ENCODE measurements around the gene EXO1.

EXO1 gene

GRCh38 chr1:241881440-241881839, 33.4 kb downstream of the EXO1 start:
- DNase-seq (ENCODE audit: extremely low read depth in 1 of 2, low read depth in 1 of 2) = no peak

GRCh38 chr1:241883159-241883558, 35.2 kb downstream of the EXO1 start:
- DNase-seq (ENCODE audit: extremely low read depth in 1 of 2, low read depth in 1 of 2) = no peak

- no peak for DNase-seq (ENCODE audit: extremely low read depth in 1 of 2, low read depth in 1 of 2)
Measured at GRCh38 chr1:241888232-241888631, 40.2 kb downstream of the EXO1 start.

- no peak for DNase-seq (ENCODE audit: extremely low read depth in 1 of 2, low read depth in 1 of 2)
Measured at GRCh38 chr1:241891296-241891695, 43.3 kb downstream of the EXO1 start.

GRCh38 chr1:241894016-241894415, 46.0 kb downstream of the EXO1 start:
- no peak for DNase-seq (ENCODE audit: extremely low read depth in 1 of 2, low read depth in 1 of 2)

GRCh38 chr1:241895013-241895412, 47.0 kb downstream of the EXO1 start:
- DNase-seq (ENCODE audit: extremely low read depth in 1 of 2, low read depth in 1 of 2) = no peak

GRCh38 chr1:241896670-241896962, 48.6 kb downstream of the EXO1 start:
- DNase-seq (ENCODE audit: extremely low read depth in 1 of 2, low read depth in 1 of 2) = no peak

- DNase-seq (ENCODE audit: extremely low read depth in 1 of 2, low read depth in 1 of 2) = no peak
Measured at GRCh38 chr1:241899210-241899609, 51.2 kb downstream of the EXO1 start.

- no peak for DNase-seq (ENCODE audit: extremely low read depth in 1 of 2, low read depth in 1 of 2)
Measured at GRCh38 chr1:241900381-241900780, 52.4 kb downstream of the EXO1 start.

- DNase-seq (ENCODE audit: extremely low read depth in 1 of 2, low read depth in 1 of 2) = no peak
Measured at GRCh38 chr1:241902391-241903065, 54.5 kb downstream of the EXO1 start.

GRCh38 chr1:241916196-241916595, 68.2 kb downstream of the EXO1 start:
- no peak for DNase-seq (ENCODE audit: extremely low read depth in 1 of 2, low read depth in 1 of 2)

- DNase-seq (ENCODE audit: extremely low read depth in 1 of 2, low read depth in 1 of 2) = no peak
Measured at GRCh38 chr1:241917487-241917886, 69.5 kb downstream of the EXO1 start.

- no peak for DNase-seq (ENCODE audit: extremely low read depth in 1 of 2, low read depth in 1 of 2)
Measured at GRCh38 chr1:241918879-241919278, 70.9 kb downstream of the EXO1 start.

- DNase-seq (ENCODE audit: extremely low read depth in 1 of 2, low read depth in 1 of 2) = no peak
Measured at GRCh38 chr1:241924080-241924808, 76.2 kb downstream of the EXO1 start.

GRCh38 chr1:241926141-241926540, 78.1 kb downstream of the EXO1 start:
- DNase-seq (ENCODE audit: extremely low read depth in 1 of 2, low read depth in 1 of 2) = no peak

GRCh38 chr1:241927321-241927720, 79.3 kb downstream of the EXO1 start:
- DNase-seq (ENCODE audit: extremely low read depth in 1 of 2, low read depth in 1 of 2) = no peak

GRCh38 chr1:241932845-241933244, 84.8 kb downstream of the EXO1 start:
- DNase-seq (ENCODE audit: extremely low read depth in 1 of 2, low read depth in 1 of 2) = no peak

GRCh38 chr1:241934201-241934848, 86.3 kb downstream of the EXO1 start:
- DNase-seq (ENCODE audit: extremely low read depth in 1 of 2, low read depth in 1 of 2) = no peak

GRCh38 chr1:241934866-241935265, 86.9 kb downstream of the EXO1 start:
- DNase-seq (ENCODE audit: extremely low read depth in 1 of 2, low read depth in 1 of 2) = no peak

Data from stimulated activated CD8-positive, alpha-beta memory T cell treated with anti-CD3 and anti-CD28 coated beads, Interleukin-7, amount 100 ng/mL, for 48 hours (primary cell).